NCI-H1436 (cell line): ENCODE measurements around the gene DHRS9.
"Not testable (repeated sequence)": the region's sequence is repeated elsewhere in the genome, so short reads cannot be mapped to it uniquely, and the experiment has no call there.

ENCODE experiments used
- DNase-seq: peaks from one replicate; lab custom pipeline; 2025; lab: John Stamatoyannopoulos, UW

DHRS9 gene

DNA sequence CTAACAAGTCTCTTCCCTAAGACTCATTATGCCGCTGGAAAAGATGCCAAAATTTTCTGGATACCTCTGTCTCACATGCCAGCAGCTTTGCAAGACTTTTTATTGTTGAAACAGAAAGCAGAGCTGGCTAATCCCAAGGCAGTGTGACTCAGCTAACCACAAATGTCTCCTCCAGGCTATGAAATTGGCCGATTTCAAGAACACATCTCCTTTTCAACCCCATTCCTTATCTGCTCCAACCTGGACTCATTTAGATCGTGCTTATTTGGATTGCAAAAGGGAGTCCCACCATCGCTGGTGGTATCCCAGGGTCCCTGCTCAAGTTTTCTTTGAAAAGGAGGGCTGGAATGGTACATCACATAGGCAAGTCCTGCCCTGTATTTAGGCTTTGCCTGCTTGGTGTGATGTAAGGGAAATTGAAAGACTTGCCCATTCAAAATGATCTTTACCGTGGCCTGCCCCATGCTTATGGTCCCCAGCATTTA, 26.3 kb downstream of the DHRS9 start:
- no peak for DNase-seq

DNA sequence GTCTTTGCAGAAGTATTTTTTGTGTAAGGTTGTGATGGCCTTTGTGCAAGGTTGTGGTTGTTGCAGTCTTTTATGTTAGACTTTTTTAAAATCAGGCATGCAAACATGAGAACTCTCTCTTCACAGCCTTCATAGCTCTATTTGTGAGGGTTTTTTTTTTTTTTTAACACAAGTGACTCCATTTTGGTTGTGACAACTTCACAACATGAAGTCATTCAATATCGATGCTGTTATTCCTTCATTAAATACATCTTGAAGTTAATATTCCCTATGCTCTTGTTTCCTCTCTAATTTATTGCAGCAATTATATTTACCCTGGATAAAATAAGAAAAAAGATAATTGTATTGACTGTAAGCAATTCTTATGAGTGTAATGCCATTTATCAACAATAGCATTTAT, 35.5 kb downstream of the DHRS9 start:
- DNase-seq = no peak

DNA sequence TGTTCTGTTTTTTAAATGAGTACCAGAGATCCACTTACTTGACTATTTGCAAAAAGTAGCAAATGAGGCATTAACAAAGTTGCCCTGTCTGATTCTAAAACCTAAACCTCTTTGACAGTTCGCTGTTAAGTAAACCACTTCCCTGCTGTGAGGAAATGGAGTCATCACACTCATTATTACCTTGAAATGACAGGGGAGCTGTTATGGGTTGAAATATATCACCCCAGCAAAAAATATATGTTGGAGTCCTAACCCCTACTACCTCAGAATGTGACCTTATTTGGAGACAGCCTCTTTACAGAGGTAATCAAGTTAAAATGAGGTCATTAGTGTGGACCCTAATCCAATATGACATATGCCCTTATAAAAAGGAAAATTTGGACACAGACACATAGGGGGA, 36.1 kb downstream of the DHRS9 start:
- DNase-seq = no peak

DNA sequence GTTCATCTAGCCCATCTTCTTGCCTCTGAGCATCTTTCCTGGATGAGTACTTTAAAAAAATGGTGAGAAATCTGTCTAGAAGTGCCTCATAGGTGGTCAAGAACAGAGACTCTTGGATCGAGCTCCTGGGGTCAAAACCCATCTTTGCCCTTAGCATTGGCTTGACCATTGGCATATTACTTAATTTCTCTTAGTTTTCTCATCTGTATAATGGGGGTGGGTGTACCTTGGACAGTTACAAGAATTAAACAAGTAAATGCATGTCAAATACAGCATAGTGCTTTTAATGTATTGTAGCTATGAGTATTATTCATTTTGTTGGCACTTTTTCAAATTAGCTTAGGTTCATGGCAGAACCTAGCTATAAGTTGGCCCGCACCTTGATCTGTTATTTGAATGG, 36.8 kb downstream of the DHRS9 start:
- DNase-seq = no peak

DNA sequence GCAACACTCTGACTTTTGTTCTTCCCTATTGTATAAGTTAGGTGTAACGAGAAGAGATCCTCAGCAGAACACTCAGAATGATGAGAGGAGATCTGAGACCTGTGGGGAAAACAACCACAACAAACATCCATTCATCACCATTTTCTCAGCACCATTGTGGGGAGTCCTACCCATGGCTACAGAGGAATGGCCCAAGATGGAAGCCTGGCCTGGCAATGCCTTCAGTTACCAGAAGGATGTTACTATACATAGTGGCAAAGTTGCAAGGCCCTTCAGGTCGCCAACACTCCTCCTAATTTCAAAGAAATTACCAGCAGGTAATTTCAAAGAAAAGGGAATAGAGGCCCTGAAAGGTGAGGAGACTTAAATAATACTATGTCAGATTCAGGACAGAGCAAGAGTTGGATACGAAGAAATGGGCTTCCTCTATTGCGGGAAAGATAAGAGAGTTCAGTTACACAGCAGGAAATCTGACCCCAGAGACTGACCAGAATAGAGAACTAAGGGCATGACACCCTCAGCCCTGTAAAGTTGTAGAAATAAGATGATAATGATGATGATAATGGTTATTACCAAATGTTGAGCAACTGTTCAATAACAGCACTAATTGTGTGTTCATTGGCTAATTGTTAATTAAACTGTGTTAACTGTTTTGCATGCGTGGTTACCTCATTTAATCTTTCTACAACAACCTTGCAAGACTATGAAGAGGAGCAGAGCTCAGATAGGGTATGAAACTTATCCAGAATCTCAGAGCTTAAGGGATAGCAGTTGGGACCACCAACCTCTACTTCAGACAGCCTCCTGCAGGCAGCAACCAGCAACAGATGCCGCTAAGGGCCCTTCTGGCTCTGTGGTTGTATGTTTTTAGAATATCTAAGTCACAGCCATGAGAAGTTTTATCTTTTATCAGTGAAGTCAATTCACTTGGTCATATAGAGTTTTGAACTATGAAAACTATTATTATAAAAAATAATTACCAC, 37.5 kb downstream of the DHRS9 start:
- no peak for DNase-seq

DNA sequence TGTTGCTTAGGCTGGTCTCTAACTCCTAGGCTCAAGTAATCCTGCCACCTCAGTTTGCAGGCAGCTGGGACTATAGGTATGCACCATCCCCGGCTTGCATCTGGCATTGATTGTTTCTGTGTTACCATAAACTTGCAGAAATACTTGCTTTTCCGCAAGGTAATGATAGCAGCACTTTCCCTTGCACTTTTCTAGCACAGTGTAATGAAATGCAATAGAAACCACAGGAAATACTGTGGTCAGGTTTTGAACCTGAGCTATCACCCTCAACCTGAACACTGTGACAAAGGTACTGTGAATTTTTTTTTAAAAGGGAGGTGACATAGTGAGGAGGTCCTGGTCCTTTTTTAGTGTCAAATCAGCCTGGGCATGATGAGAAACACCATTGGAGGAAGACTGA, 38.3 kb downstream of the DHRS9 start:
- DNase-seq = no peak

DNA sequence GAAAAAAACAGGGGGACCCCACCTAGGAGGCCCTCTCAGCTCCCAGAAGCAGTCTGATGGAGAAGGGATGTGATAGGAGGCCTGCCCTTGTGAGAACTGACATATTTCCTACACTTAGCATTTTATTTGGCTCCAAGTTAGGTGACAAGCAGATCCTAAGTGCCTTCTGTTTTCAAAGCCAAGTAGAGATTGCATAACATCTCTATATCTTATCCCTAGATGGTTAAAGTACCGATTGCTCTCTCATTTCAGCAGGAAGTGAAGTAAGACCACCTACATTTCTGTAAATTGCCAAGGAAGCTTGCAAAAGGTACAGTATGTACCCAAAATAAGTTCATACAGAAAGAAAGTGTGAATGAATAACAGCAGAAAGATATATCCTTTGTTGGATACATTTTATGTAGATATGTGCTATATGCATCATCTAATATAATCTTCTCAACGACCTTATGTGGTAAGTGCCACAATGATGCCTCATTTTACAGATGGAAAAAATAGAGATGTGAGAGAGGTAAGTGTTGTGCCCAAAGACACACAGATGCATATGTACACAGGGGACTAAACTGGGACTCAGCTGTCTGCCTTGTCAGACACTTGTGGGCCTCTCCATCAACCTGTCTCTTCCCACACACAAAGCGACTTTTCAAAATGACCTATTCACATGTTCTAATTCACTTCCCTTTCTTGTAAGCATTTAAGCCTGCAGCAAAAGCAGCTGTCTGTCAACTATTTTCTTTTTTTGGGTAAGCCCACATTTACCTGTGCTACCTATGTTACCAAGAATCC, 38.9 kb downstream of the DHRS9 start:
- DNase-seq = no peak

DNA sequence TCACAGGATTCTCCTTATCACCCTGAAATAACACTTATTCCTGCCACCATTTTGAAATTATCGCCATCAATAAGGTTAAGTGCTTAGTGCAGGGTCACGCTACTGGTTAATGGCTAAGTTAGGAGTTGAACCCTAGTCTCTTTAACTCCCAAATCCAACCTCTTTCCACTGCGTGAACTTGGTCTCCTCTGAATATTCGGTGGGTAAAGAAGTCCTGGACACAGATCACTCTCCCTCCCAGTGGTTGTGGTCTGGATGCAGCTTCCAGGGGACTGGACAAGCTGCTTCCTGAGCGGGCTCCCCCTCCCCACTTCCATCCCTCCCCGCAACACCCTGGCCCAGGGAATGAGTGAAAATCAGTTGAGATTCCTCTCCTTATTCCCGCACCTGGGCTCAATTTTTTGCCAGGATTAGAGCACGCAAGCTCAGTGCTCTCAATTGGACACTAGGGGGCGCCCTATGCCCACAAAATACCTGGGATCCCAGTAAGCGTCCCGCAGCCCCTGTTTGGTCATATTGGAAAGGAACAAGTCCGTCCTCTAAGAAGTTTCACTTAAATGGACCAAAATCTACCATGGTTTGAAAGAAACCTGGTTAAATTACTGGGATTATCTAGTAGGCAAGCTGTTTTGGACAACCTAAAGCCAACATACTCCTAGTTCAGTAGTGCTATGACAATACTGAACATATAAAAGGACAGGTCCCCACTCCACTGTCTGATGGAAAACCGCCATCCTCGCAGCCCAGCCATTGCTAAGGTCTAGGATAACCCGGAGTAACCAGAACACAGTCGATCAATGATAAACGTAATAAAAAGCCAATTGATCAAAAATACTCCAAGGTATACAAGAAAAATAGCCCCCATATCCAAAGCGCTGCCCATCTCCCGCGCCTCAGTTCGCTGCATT, 40.4 kb downstream of the DHRS9 start:
- peak; percentile 79 for DNase-seq

DNA sequence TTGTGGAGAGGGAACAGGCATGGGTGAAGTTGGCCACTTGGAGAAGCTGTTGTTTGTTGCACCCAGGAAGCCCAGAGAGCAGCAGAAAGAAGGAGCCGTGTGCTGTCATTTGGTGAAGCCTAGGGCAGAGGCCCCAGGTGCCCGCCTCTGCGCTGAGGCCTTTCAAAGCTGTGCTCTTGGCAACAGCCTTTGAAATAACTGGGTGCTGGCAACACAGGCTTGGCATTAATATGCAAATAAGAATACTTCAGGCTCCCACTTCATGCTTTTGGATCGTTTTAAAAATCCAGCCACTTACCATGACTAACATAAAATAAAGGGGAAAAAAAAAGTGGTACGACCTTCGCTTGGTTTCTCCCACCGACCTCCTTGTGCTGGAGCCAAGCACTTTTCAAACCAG, 41.1 kb downstream of the DHRS9 start:
- DNase-seq = no peak

DNA sequence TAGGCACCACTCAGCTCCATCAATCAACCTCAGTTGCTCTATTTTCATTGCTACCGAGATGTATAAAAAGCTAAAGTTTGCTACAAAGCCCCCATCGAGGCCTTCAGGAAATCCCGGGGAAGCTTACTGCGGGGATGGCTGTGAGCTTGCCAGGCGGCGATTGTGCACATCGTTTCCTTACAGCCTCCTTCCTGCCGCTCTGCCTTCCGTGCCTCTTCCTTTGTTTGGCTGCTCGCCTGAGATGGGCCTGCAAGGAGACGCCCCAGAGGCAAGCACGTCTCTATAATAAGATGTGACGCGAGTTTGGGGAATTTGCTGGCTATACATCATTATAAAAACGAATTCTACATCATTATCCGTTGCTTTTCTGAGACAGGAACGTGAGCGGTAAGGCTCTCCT, 41.6 kb downstream of the DHRS9 start:
- DNase-seq = no peak

DNA sequence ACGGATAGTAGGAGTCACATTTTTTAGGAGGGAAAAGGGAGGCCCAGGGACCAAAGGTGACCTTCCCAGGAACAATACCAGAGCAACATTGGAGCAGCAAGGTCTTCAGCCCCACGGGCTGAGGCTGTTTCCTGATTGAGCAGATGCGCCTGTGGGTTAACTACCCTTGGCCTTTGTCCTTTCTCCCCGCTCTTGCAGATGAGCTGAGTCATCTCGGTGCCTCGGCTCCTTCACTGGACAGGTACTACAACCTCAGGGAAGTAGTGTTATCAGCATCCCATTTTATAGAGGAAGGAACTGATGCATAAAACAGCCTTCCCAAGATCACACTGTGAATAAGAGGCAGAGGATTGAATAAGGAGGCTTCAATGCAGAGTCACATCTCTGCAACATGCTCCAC, 43.5 kb downstream of the DHRS9 start:
- no peak for DNase-seq

DNA sequence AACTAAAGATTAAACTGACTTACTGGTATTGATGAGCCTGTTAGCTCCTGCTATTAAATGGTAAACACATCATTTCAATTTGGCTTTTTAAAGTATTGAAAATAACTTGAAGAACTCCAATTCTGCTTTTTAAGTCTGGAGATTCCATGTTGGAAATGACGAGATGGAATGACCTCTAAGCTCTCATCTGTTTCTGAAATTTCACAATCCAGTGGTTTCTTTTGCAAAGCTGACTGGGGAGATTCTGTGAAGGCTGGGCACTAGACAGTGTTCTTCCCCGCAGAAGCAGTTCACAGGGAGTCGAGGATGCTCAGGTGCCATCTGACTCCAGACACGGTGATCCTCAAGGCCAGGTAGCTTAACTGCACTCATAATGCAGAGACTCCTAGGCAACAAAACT, 44.7 kb downstream of the DHRS9 start:
- DNase-seq = no peak

DNA sequence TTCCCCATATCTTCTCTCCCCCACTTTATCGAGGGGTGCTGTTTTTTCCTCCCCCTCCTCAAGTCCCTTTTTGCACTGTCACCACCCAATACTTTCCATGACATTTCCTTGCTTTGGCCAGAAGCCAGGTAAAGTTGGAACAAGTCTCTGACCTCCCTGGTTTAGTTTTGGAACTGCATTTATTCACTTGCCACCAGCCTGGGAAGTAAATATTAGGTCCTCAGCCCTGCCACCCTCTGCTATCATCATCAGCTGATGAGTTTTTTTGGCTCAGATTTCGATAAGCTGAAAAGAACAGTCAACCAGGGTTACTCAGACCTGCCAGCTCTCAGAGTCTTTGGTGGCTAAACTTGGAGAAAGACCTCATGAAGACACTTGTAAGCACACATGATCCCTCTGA, 47.0 kb downstream of the DHRS9 start:
- DNase-seq = no peak

DNA sequence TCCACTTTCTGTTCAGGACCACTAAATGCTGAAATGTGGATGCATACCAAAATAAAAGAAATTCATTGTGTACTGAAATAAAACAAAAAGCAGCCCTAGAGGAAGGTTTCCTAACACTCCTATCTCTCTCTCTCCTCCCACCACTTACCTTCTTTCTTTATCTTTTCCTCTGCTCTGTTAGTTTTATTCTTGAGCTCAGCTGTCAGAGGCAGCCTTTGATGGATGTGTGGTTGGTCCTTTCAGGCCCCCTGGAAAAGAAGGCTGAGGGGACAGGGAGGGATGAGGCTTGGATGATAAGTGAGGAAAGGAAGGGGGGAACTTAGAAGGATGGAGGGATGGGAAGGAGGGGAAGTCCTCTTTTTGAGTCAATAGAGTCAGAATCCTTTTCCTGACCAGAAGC, 47.6 kb downstream of the DHRS9 start:
- no peak for DNase-seq

DNA sequence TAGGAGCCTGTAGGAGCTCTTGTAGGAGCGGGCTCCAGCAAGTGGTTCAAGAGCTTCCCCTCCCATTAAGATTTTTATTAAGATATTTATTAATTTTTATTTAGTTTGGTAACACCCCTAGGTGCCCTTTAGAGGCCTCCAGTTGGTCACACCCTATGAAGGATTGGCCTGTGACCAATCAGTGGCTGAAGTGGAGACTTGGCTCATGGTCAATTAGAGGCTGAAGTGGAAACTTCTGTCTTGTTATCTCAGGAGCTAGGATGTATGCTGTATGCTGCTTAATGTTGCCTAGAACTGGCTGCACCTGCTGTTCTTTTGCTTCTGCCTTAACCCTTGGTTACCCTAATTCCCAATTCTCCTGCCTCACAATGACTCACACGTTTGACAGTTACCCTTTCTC, 48.7 kb downstream of the DHRS9 start:
- DNase-seq = no peak

DNA sequence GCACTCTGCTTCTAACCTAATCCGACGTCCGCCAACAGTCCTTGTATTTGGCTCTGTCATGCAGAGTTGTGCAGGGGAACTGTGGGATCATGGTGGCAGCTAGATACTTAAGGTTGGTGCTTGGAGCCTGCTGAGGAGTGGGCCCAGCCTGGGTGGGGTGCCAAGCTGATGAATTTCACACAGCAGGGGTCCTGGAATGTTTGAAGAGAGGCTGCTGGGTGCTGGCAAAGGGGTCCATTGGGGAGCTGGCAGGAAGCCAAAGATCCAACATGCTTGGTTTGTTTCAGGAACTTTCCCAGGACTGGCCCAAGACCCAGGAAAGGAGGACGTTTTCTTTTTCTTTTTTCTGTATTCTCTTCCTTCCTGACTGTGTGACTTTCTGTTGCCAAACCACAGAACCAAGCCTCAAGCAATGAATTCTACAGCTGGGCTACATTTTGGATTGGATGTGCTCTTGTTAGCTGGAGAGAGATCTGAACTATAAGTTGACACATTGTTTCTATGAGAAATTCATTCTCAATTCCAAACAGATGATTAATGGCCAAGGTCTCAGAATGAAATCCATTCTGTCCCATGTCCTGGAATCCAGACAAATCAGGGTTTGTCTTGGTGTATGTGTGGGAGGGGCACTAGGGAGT, 49.9 kb downstream of the DHRS9 start:
- no peak for DNase-seq

DNA sequence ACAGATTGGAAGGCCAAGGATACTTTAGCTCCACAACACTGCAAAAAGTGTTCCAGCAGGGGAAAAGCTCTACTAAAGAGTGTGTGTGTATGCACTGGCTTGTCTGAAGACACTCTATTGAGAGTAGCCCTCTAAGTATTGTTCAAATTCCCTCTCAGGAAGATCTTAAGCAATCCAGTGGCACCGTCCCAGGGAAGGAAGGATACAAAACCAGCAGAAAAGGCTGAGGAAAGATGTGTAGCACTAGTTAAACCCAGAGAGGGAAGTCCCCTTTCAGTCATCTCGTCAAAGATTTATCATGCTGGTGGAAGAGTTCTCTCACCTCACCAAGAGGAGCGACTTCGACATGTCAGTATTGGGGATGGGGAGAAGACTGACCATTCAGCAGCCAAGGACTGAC, 50.5 kb downstream of the DHRS9 start:
- DNase-seq = no peak

DNA sequence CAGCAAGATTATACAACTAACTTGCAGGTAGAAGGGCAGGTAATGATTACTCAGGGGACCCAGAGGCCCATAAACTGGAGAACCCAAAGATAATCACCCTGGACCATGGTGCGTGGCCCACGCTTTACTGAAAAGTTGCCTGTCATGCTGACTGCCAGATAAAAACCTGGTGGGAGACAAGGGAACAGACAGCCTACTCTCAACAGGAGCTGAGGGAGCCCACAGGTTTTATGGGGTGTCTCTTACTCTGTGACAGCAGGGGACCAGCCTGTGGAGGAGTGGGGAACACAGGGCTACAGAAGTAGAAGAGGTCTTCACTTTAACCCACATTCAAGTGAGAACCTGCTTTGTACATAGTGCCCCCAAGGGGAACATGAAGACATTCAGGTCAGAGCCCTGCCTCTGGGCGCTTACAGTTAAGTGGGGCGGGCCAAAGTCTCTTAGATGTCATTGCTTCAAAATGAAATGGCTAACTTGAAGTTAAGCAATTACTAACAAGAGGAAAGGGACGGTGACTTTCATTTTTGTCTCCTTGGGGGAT, 60.4 kb downstream of the DHRS9 start:
- DNase-seq = no peak

DNA sequence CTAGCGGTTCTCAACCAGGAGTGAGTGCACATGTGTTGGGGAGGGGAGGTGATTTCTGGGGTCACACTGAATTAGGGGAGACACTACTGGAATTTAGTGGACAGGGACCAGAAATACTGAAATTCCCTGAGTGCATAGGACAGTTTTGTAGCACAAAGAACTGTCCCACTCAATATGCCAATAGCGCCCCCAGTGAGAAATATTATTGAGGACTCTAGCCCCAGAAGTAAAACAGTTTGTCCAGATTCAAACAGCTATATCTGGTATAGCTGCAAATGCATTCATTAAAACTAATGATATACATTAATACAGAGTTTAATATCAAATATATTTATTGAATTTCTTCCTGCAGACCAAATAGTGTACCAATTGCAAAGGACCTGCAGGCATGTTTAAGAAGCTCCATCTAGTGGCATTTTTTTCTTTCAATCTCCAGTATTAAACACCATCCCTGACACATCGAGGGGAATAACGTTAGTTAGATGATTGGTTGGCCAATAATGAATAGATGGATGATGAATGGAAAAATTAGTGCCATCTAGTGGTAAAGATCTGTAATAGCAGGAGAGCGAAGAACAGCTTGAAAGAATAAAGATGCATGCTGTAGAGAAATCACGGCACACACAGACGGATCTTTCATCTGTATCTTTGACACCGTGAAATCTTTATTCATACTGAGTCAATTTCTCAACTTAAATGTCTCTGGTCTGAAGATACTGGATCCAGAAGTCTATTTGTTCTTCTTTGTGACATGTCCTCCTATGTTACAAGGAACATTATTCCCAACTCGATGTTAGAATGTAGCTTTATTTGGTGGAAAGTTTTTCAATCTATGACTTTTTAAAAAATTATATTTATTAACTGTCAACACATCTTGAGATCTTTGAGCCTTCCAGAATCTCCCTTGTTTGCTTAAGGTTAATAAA, 62.5 kb downstream of the DHRS9 start:
- no peak for DNase-seq

DNA sequence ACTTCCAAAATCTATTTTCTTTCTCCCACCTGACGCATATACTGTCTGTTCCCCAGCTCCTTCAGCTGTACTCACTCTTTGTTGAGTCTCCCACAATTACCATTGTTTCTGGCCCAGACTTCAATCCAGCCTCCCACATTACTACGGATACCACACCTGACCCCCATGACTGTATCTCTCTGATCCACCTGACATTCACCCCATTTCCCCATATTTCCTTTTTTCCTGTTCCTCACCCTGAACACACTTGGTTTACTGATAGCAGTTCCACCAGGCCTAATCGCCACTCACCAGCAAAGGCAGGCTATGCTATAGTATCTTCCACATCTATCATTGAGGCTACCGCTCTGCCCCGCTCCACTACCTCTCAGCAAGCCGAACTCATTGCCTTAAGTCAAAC, 64.9 kb downstream of the DHRS9 start:
- not testable (repeated sequence) for DNase-seq
